Breast epithelium (tissue), 4 donors: Measurements from ENCODE around the gene GPBAR1. TPM values are rescaled to one million over a fixed set of nuclear protein-coding genes. Genes with fewer than 3 reads are reported as not detected.
A peak's percentile ranks its signal among the peaks of the same experiment; 100 is the strongest.

ENCODE experiments used
- DNase-seq, 2 donors: peaks; one replicate each; pipeline ENCODE4 v3.0.0-alpha.2; 2019; ENCODE audit warnings: low spot score in 2 of 2
- H3K27ac ChIP-seq, 2 donors: fragments of 200-600 bp; sonication (generic) in 1 of 2; one replicate each; pipeline ENCODE4 v1.5.1; 2016 to 2019; ENCODE audit warnings: mild to moderate bottlenecking in 1 of 2
- H3K27me3 ChIP-seq, 2 donors: fragments of 200-600 bp; sonication (generic) in 1 of 2; one replicate each; pipeline versions ENCODE4 v1.5.1 to v1.6.0; 2017 to 2019; ENCODE audit warnings: control low read depth in 1 of 2, mild to moderate bottlenecking in 1 of 2
- H3K36me3 ChIP-seq: fragments of 200-600 bp; one replicate; pipeline ENCODE4 v1.5.1; 2019
- H3K4me1 ChIP-seq, 2 donors: fragments of 200-600 bp; sonication (generic); one replicate each; pipeline ENCODE4 v1.5.1; 2016 to 2019; ENCODE audit warnings: control low read depth in 1 of 2
- H3K4me3 ChIP-seq, 3 donors: fragments of 200-600 bp; sonication (generic); 1 replicate in 2 of 3; 2 replicates in 1 of 3; pipeline ENCODE4 v1.5.1; 2016 to 2019; ENCODE audit warnings: mild to moderate bottlenecking in 3 of 3, moderate library complexity in 2 of 3
- H3K9me3 ChIP-seq, 2 donors: fragments of 200-600 bp; sonication (generic) in 1 of 2; one replicate each; pipeline ENCODE4 v1.5.1; 2016 to 2019; ENCODE audit warnings: control low read depth in 1 of 2
- CTCF ChIP-seq, 3 donors: fragments of 450-650 bp; IDR thresholded peaks; one replicate each; pipeline ENCODE4 v1.5.1; 2016 to 2017; ENCODE audit warnings: antibody characterized with exemption in 3 of 3, mild to moderate bottlenecking in 3 of 3, moderate library complexity in 3 of 3
- POLR2A ChIP-seq: fragments of 450-650 bp; IDR thresholded peaks from one replicate; pipeline ENCODE4 v1.6.1; 2016; ENCODE audit warnings: antibody characterized with exemption, mild to moderate bottlenecking, moderate library complexity
- POLR2AphosphoS5 ChIP-seq, 3 donors: sonication (generic); formaldehyde crosslinking; IDR thresholded peaks; one replicate each; pipeline ENCODE4 v1.6.1; 2017; ENCODE audit warnings: antibody characterized with exemption in 3 of 3
- intact Hi-C: fragments of 100-400 bp; cut with DNase I; formaldehyde crosslinking; loops from one replicate; pipeline ENCODE4 v1.15.1; 2023; ENCODE audit warnings: low total_unique reads
- total RNA-seq, 3 donors: library from RNA; depleted of rRNA; stranded (reverse); fragments of >200 nt; gene quantifications; one replicate each; pipeline ENCODE4 v1.1.0, GENCODE V29; 2016

GPBAR1 gene
- total RNA-seq, 3 donors from 2014 or later, result 5.2 to 22.2 (median 8.5) TPM

- H3K27ac ChIP-seq, result no peak overlapping the region
Observed at GRCh38 chr2:218223046-218223445, 37.8 kb upstream of the GPBAR1 start.

GRCh38 chr2:218224186-218224585 lies 36.6 kb upstream of the GPBAR1 start:
- H3K4me1 ChIP-seq, result peaks cover 0 to 4% of the 10 kb centered on the region in 2 donors
- no peaks in the 10 kb centered on the region for H3K27me3 ChIP-seq
- no peak overlapping the region for H3K4me3 ChIP-seq
- H3K36me3 ChIP-seq, result no peaks in the 10 kb centered on the region
- DNase-seq, result no peak
- no peak overlapping the region for H3K27ac ChIP-seq
- intact Hi-C loops, result no loop called here
- TF ChIP-seq POLR2AphosphoS5 (IDR thresholded peaks at IDR 0.05) (no peak), POLR2A (no peak), CTCF (IDR thresholded peaks at IDR 0.05) (no peak)
- H3K9me3 ChIP-seq, result no peaks in the 10 kb centered on the region

More at GRCh38 chr2:218223046-218223445, 37.8 kb upstream of the GPBAR1 start:
- TF ChIP-seq CTCF (IDR thresholded peaks at IDR 0.05), result no peak
- TF ChIP-seq POLR2A, result no peak
- no peak for TF ChIP-seq POLR2AphosphoS5 (IDR thresholded peaks at IDR 0.05)
- no peak for DNase-seq
- Histone ChIP-seq H3K36me3 (no peaks in the 10 kb centered on the region), H3K9me3 (no peaks in the 10 kb centered on the region), H3K27me3 (no peaks in the 10 kb centered on the region), H3K4me1 (peaks cover 0 to 4% of the 10 kb centered on the region in 2 donors), H3K4me3 (no peak overlapping the region)
- intact Hi-C loops, result no loop called here

GRCh38 chr2:218226903-218227302 lies 33.9 kb upstream of the GPBAR1 start:
- TF ChIP-seq CTCF (IDR thresholded peaks at IDR 0.05) (no peak), POLR2AphosphoS5 (IDR thresholded peaks at IDR 0.05) (no peak), POLR2A (no peak)
- H3K36me3 ChIP-seq, result no peaks in the 10 kb centered on the region
- no peak for DNase-seq
- H3K27me3 ChIP-seq, result no peaks in the 10 kb centered on the region
- intact Hi-C loops, result no loop called here
- no peak overlapping the region for H3K4me3 ChIP-seq
- H3K9me3 ChIP-seq, result no peaks in the 10 kb centered on the region
- H3K4me1 ChIP-seq, result peaks cover 0 to 3% of the 10 kb centered on the region in 2 donors
- no peak overlapping the region for H3K27ac ChIP-seq

GRCh38 chr2:218228366-218229090 lies 32.3 kb upstream of the GPBAR1 start:
- no peaks in the 10 kb centered on the region for H3K36me3 ChIP-seq
- H3K27me3 ChIP-seq, result no peaks in the 10 kb centered on the region
- no peak overlapping the region for H3K4me3 ChIP-seq
- no peaks in the 10 kb centered on the region for H3K4me1 ChIP-seq
- H3K9me3 ChIP-seq, result no peaks in the 10 kb centered on the region
- no peak for DNase-seq
- intact Hi-C loops, result no loop called here
- peak overlapping the region; percentile 23 to 70 for H3K27ac ChIP-seq
- TF ChIP-seq POLR2AphosphoS5 (IDR thresholded peaks at IDR 0.05) (no peak), POLR2A (no peak), CTCF (IDR thresholded peaks at IDR 0.05) (no peak)

GRCh38 chr2:218229239-218229638 lies 31.6 kb upstream of the GPBAR1 start:
- intact Hi-C loops, result no loop called here
- Histone ChIP-seq H3K27me3 (no peaks in the 10 kb centered on the region), H3K4me1 (no peaks in the 10 kb centered on the region), H3K27ac (peak overlapping the region in 1 of 2 donors; percentile 23), H3K9me3 (no peaks in the 10 kb centered on the region), H3K4me3 (no peak overlapping the region), H3K36me3 (no peaks in the 10 kb centered on the region)
- TF ChIP-seq POLR2AphosphoS5 (IDR thresholded peaks at IDR 0.05) (no peak), CTCF (IDR thresholded peaks at IDR 0.05) (no peak), POLR2A (no peak)
- no peak for DNase-seq
